A673 (cell line): Measurements from ENCODE around the gene MX2.

ENCODE experiments used
- CTCF ChIP-seq: fragments of 300-800, 200-600 bp; sonication (generic); conservative IDR thresholded peaks from 2 replicates; pipeline ENCODE4 v1.5.1; 2017; ENCODE audit warnings: low read depth, mild to moderate bottlenecking, antibody characterized with exemption, low read length, moderate library complexity, mixed read lengths
- EZH2 ChIP-seq: fragments of 200-600 bp; sonication (generic); IDR thresholded peaks from 2 replicates; pipeline ENCODE4 v1.6.1; 2017; ENCODE audit warnings: borderline replicate concordance, low read depth, mild to moderate bottlenecking, mixed read lengths, antibody characterized with exemption, low read length; ENCODE audit not compliant: poor library complexity, severe bottlenecking

- no peak for TF ChIP-seq CTCF
- no peak for TF ChIP-seq EZH2
Measured at GRCh38 chr21:41396558-41397075, 34.8 kb downstream of the MX2 start.
